Activated CD8-positive, alpha-beta memory T cell treated with anti-CD3 and anti-CD28 coated beads, Interleukin-2, amount 50 U/mL, for 24 hours (primary cell): ENCODE data around the gene THRSP.

ENCODE experiments used
- DNase-seq: peaks from one replicate; pipeline ENCODE4 v3.0.0-alpha.2; 2020; ENCODE audit errors: extremely low read depth

THRSP gene

GRCh38 chr11:78097666-78098385, 34.2 kb downstream of the THRSP start:
- DNase-seq: no peak

- no peak for DNase-seq
These were observed 36.0 kb downstream of the THRSP start for GRCh38 chr11:78099666-78100065.

DNA sequence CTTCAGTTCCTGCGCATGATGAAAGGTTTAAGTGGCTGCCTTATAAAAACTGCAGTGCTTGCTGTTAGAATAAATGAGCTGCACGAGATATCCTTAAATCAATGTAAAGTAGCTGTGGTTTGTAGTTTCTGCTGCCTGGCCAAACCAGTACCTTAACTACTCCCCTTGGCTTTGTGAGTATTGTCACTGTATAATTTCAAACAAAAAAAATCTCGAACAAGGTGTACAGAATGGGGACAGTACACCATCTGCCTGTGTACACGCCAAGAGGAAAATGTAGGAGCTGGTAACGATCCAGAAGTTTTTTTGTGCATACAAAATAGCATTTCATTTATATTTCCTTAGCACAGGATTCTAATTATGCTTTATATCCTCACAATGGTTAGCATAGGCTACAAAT, 36.6 kb downstream of the THRSP start:
- no peak for DNase-seq

DNA sequence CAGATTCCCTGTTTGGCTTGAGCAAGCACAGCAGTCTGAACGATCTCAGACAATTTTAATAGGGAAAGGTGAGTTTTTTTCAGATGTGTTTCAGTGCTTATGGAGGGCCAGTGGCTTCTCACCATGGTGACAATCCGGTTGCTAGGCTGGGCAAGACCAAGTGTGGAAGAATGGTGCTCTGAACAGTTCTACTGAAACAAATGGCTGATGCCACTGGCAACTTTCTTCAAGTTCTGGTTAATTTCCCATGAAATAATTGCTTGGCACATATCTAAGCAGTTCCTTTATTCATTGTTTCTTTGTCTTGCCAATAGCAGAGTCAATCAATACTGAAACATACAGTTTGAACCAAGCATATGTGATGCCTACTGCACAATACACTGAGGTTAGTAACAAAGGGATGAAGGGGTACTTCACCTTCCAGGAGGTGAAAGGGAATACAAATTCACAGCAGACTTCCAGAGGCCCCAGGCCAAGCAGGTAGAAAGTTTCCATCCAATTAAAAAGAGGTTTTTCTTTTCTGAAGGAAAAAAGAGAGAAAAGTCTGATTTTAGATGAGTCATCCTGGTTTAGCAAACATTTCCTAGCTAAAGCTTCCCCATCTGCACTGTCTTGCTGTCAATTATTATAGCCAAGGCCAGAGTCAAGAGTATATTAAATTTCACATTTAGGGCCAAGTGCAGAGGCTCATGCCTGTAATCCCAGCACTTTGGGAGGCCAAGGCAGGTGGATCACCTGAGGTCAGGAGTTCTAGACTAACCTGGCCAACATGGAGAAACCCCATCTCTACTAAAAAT, 37.2 kb downstream of the THRSP start:
- DNase-seq: no peak

- no peak for DNase-seq
These were observed 45.7 kb downstream of the THRSP start for GRCh38 chr11:78109081-78110015.

- DNase-seq: no peak
These were observed 46.7 kb downstream of the THRSP start for GRCh38 chr11:78110351-78110750.

GRCh38 chr11:78110830-78111229, 47.2 kb downstream of the THRSP start:
- DNase-seq: no peak

GRCh38 chr11:78111298-78111697, 47.6 kb downstream of the THRSP start:
- DNase-seq: no peak

- DNase-seq: no peak
These were observed 49.1 kb downstream of the THRSP start for GRCh38 chr11:78112582-78113275.
